Endodermal cell (in vitro differentiated cells): ENCODE results near the gene PIP5KL1. TPM values are rescaled to one million over a fixed set of nuclear protein-coding genes. Genes with fewer than 3 reads are reported as not detected.

Experiments used
- DNase-seq: peaks from one replicate; pipeline ENCODE4 v3.0.0-alpha.2; 2017
- H3K27ac ChIP-seq: 2 replicates; pipeline ENCODE4 v1.5.1; 2013; ENCODE audit warnings: mild to moderate bottlenecking, low read depth, low read length, moderate library complexity
- H3K27me3 ChIP-seq: 2 replicates; pipeline ENCODE4 v1.6.1; 2013; ENCODE audit warnings: mild to moderate bottlenecking, low read length, moderate library complexity; ENCODE audit not compliant: insufficient read depth, control insufficient read depth, poor library complexity, severe bottlenecking
- H3K36me3 ChIP-seq: 2 replicates; pipeline ENCODE4 v1.7.0; 2013; ENCODE audit warnings: mild to moderate bottlenecking, low read length, moderate library complexity; ENCODE audit not compliant: control insufficient read depth, insufficient read depth
- H3K4me1 ChIP-seq: one replicate; pipeline ENCODE4 v1.7.0; 2013; ENCODE audit warnings: low read length; ENCODE audit not compliant: control insufficient read depth, insufficient read depth
- H3K4me3 ChIP-seq: 2 replicates; pipeline ENCODE4 v1.5.1; 2013; ENCODE audit warnings: mild to moderate bottlenecking, low read length, moderate library complexity
- H3K9ac ChIP-seq: 2 replicates; pipeline ENCODE4 v1.6.1; 2013; ENCODE audit warnings: mild to moderate bottlenecking, low read length, moderate library complexity; ENCODE audit not compliant: poor library complexity, severe bottlenecking; ENCODE audit errors: extremely low read depth
- H3K9me3 ChIP-seq: 2 replicates; pipeline ENCODE4 v1.6.1; 2013; ENCODE audit warnings: mild to moderate bottlenecking, low read length, moderate library complexity; ENCODE audit not compliant: control insufficient read depth
- H3K27ac Mint-ChIP-seq: 2 replicates; pipeline ENCODE4 v1.8.0; 2020; ENCODE audit warnings: mixed read lengths
- H3K27me3 Mint-ChIP-seq: 2 replicates; pipeline ENCODE4 v1.8.0; 2021; ENCODE audit warnings: mild to moderate bottlenecking, mixed read lengths; ENCODE audit not compliant: insufficient read depth
- H3K36me3 Mint-ChIP-seq: 2 replicates; pipeline ENCODE4 v1.8.0; 2020; ENCODE audit warnings: low read depth, mixed read lengths
- H3K4me1 Mint-ChIP-seq: 2 replicates; pipeline ENCODE4 v1.8.0; 2020; ENCODE audit warnings: mixed read lengths
- H3K4me3 Mint-ChIP-seq: 2 replicates; pipeline ENCODE4 v1.8.0; 2020; ENCODE audit warnings: mild to moderate bottlenecking, moderate library complexity, mixed read lengths
- H3K9me3 Mint-ChIP-seq: 2 replicates; pipeline ENCODE4 v1.8.0; 2020; ENCODE audit warnings: mild to moderate bottlenecking, mixed read lengths
- WGBS, 2 experiments: methylation state at CpG; one replicate each; pipeline versions ENCODE4 v1.1.5 to v1.1.7; 2013; ENCODE audit warnings: missing lambda C conversion rate in 2 of 2, mixed read lengths in 1 of 2; ENCODE audit not compliant: insufficient coverage in 1 of 2, insufficient read length in 1 of 2; 5-methylcytosine and 5-hydroxymethylcytosine counted together
- total RNA-seq, 2 donors: library from RNA; stranded (reverse); fragmentation: NEBNext Ultra II Directional in 1 of 2; extraction: Animal tissue kit (Norgen Biotek cat#: 25700) in 1 of 2; gene quantifications; 2 replicates in 1 of 2; 3 replicates in 1 of 2; pipeline ENCODE4 v1.2.1, GENCODE V29; 2021
- TF ChIP-seq, protein P1 (sequence below): fragments of 200-600 bp; sonication (generic); conservative IDR thresholded peaks from 2 replicates; pipeline ENCODE4 v1.5.0; 2021; ENCODE audit warnings: antibody characterized with exemption, mild to moderate bottlenecking

Gene PIP5KL1
- total RNA-seq, 2 donors from 2014 or later, result 6.6 to 9.3 TPM

DNA sequence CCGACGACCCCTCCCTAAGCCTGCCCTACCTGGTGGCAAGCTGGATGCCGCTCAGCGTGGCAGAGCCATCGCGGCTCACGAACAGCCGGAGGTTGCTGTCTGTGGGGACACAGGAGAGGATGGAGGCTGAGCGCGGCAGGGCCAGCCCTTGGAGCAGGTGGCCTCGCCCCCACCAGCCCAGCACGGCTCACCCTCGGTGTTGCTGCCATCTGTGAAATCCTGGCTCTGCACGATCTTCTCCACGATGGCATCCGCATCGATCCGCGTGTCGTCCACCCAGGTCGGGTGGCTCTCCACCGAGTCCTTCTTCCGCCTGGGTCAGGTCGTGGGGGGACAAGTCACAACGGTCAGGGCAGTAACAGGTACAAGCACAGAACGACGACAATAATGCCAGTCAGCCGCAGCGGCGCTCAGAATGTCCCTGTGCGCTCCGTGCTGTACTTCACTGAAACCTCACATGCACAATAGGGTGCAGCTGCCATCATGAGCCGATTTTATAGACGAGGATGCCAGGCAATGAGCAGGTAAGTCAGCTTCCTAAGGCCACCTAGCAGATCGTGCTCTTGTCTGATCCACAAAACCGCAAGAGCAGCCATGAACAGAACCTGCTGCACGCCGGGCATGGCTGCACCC is 14.1 kb upstream of the PIP5KL1 start:
- Mint-ChIP-seq H3K4me1 (no peaks in the 10 kb centered on the region), H3K27ac (no peak overlapping the region)
- WGBS, 2 experiments, result 95 to 96% methylated on average over 26 to 38 of the region's 38 CpGs

DNA sequence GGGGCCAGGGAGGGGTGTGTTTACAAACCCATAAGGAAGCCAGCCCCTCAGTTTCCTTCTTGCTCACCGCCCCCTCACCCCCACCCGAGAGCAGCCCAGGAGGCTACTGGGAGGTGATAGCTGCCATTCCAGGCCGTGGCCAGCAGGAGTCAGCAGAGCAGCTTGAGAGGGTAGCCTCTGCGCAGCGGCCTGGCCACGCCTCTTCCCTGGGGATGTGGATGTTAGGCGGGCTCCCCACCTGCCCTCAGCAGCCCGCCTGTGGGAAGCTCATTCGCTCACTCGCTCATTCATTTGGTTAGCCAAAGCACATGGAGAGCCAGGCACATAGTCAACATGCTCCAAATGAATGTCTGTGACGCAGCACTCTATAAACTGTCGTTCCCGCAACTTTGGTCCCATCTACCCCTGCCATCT is 13.2 kb upstream of the PIP5KL1 start:
- H3K27ac ChIP-seq, result no peak overlapping the region

More for the DNA sequence above, 14.1 kb upstream of the PIP5KL1 start:
- H3K36me3 ChIP-seq, result peaks cover 40% of the 10 kb centered on the region
- no peaks in the 10 kb centered on the region for H3K4me1 ChIP-seq
- TF ChIP-seq, protein P1, sequence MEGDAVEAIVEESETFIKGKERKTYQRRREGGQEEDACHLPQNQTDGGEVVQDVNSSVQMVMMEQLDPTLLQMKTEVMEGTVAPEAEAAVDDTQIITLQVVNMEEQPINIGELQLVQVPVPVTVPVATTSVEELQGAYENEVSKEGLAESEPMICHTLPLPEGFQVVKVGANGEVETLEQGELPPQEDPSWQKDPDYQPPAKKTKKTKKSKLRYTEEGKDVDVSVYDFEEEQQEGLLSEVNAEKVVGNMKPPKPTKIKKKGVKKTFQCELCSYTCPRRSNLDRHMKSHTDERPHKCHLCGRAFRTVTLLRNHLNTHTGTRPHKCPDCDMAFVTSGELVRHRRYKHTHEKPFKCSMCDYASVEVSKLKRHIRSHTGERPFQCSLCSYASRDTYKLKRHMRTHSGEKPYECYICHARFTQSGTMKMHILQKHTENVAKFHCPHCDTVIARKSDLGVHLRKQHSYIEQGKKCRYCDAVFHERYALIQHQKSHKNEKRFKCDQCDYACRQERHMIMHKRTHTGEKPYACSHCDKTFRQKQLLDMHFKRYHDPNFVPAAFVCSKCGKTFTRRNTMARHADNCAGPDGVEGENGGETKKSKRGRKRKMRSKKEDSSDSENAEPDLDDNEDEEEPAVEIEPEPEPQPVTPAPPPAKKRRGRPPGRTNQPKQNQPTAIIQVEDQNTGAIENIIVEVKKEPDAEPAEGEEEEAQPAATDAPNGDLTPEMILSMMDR, result no peak
- no peaks in the 10 kb centered on the region for H3K9me3 ChIP-seq
- H3K4me3 ChIP-seq, result no peak overlapping the region
- no peak overlapping the region for H3K9ac ChIP-seq
- Mint-ChIP-seq H3K27me3 (no peaks in the 10 kb centered on the region), H3K36me3 (peaks cover 28% of the 10 kb centered on the region), H3K4me3 (no peak overlapping the region), H3K9me3 (no peaks in the 10 kb centered on the region)
- no peaks in the 10 kb centered on the region for H3K27me3 ChIP-seq
- no peak for DNase-seq
- H3K27ac ChIP-seq, result no peak overlapping the region

DNA sequence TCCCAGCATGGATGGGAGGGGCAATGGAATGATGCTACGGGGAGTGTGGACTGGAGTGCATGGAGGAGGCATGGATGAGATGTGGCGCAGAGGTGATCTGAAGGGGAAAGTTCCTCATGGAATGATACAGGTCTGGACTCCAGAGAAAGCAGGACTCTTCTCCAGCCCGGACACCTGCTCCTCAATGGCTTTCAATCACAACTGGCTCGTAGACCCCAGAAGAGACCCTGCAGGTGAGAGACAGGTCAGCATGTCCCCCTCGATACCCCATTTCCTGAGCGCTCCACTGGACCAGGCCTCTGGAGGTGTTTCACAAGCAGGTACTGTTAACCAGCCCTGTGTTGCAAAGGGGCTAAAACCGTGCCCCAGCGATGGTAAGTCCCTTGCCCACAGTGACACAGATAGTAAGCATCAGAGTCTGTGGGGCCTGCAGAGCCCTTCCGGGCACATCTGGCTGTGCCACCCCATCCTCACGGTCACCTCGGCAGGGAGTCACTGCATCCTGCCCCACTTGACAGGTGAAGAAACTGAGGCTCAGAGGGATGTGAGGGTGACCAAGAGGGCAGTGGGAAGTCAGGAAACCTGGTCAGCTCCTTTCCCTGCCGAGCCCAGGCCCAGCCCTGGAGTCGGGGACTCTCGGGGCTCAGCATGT is 12.6 kb upstream of the PIP5KL1 start:
- Histone ChIP-seq H3K36me3 (peaks cover 41% of the 10 kb centered on the region), H3K4me3 (no peak overlapping the region), H3K9ac (no peak overlapping the region), H3K27me3 (no peaks in the 10 kb centered on the region), H3K4me1 (no peaks in the 10 kb centered on the region), H3K27ac (no peak overlapping the region), H3K9me3 (no peaks in the 10 kb centered on the region)
- Mint-ChIP-seq H3K36me3 (peaks cover 28% of the 10 kb centered on the region), H3K27ac (peak overlapping the region; percentile 48), H3K4me1 (peaks cover 4% of the 10 kb centered on the region), H3K4me3 (no peak overlapping the region), H3K27me3 (no peaks in the 10 kb centered on the region), H3K9me3 (no peaks in the 10 kb centered on the region)
- WGBS, 2 experiments, result 91 to 93% methylated on average over 11 to 14 of the region's 14 CpGs
- no peak for DNase-seq
- TF ChIP-seq, protein P1, result no peak

More for the DNA sequence above, 13.2 kb upstream of the PIP5KL1 start:
- H3K27me3 ChIP-seq, result no peaks in the 10 kb centered on the region
- Mint-ChIP-seq H3K9me3 (no peaks in the 10 kb centered on the region), H3K27ac (peak overlapping the region; percentile 55), H3K36me3 (peaks cover 28% of the 10 kb centered on the region), H3K4me1 (no peaks in the 10 kb centered on the region), H3K27me3 (no peaks in the 10 kb centered on the region), H3K4me3 (no peak overlapping the region)
- no peaks in the 10 kb centered on the region for H3K9me3 ChIP-seq
- H3K4me3 ChIP-seq, result no peak overlapping the region
- no peak overlapping the region for H3K9ac ChIP-seq
- no peaks in the 10 kb centered on the region for H3K4me1 ChIP-seq
- DNase-seq, result peak; percentile 95
- H3K36me3 ChIP-seq, result peaks cover 41% of the 10 kb centered on the region
- WGBS, 2 experiments, result 41 to 48% methylated on average over 11 to 13 of the region's 13 CpGs
- TF ChIP-seq, protein P1, result peak; percentile 93
